NAMALWA (cell line): ENCODE results near the gene KRABD2.
"Not testable (repeated sequence)": the region's sequence is repeated elsewhere in the genome, so short reads cannot be mapped to it uniquely, and the experiment has no call there.

ENCODE experiments used
- DNase-seq: peaks from one replicate; pipeline ENCODE4 v3.0.0-alpha.2; 2015; ENCODE audit warnings: low spot score

The KRABD2 gene

GRCh38 chr17:8392674-8393469 lies 16.4 kb upstream of the KRABD2 start:
- DNase-seq, result no peak

GRCh38 chr17:8392274-8392673 lies 15.8 kb upstream of the KRABD2 start:
- no peak for DNase-seq

- DNase-seq, result no peak
These were observed 15.2 kb upstream of the KRABD2 start for GRCh38 chr17:8391711-8392110.

GRCh38 chr17:8387914-8388651 lies 11.6 kb upstream of the KRABD2 start:
- no peak for DNase-seq

- DNase-seq, result no peak
These were observed 10.3 kb upstream of the KRABD2 start for GRCh38 chr17:8386841-8387240.

- DNase-seq, result no peak
These were observed 8.4 kb upstream of the KRABD2 start for GRCh38 chr17:8384801-8385378.

- peak; percentile 95 for DNase-seq
These were observed 6.8 kb upstream of the KRABD2 start, which contains the start of gene RPL26 for GRCh38 chr17:8383143-8383822. RPL26 (minus strand) TSS chr17:8383193; CDS start chr17:8382310, 883 bp downstream.

- DNase-seq, result no peak
These were observed 6.3 kb upstream of the KRABD2 start for GRCh38 chr17:8382880-8383142.

- DNase-seq, result peak; percentile 25
These were observed 5.8 kb upstream of the KRABD2 start for GRCh38 chr17:8382052-8382879.

- DNase-seq, result no peak
These were observed 3.5 kb upstream of the KRABD2 start for GRCh38 chr17:8380049-8380448.

GRCh38 chr17:8378117-8378516 lies 1.6 kb upstream of the KRABD2 start:
- DNase-seq, result not testable (repeated sequence)

GRCh38 chr17:8377422-8377821 lies 918 bp upstream of the KRABD2 start:
- no peak for DNase-seq

GRCh38 chr17:8375738-8376259 lies 705 bp downstream of the KRABD2 start:
- DNase-seq, result peak; percentile 6

- DNase-seq, result not testable (repeated sequence)
These were observed 2.6 kb downstream of the KRABD2 start for GRCh38 chr17:8373856-8374255.

GRCh38 chr17:8372422-8372821 lies 4.1 kb downstream of the KRABD2 start:
- no peak for DNase-seq

GRCh38 chr17:8371786-8372185 lies 4.7 kb downstream of the KRABD2 start:
- DNase-seq, result no peak

- no peak for DNase-seq
These were observed 6.6 kb downstream of the KRABD2 start for GRCh38 chr17:8369944-8370343.

GRCh38 chr17:8368193-8368592 lies 8.3 kb downstream of the KRABD2 start:
- DNase-seq, result no peak

GRCh38 chr17:8366231-8366630 lies 10.3 kb downstream of the KRABD2 start:
- no peak for DNase-seq

GRCh38 chr17:8365143-8365542 lies 11.4 kb downstream of the KRABD2 start:
- DNase-seq, result no peak

GRCh38 chr17:8362651-8363332 lies 13.7 kb downstream of the KRABD2 start:
- DNase-seq, result no peak
